HepG2 (cell line): ENCODE results near the gene GSTP1. TPM values are rescaled to one million over a fixed set of nuclear protein-coding genes. Genes with fewer than 3 reads are reported as not detected.
A peak's percentile ranks its signal among the peaks of the same experiment; 100 is the strongest.

ENCODE experiments used
- EHMT2 ChIP-seq: fragments of 200-600 bp; sonication (generic); IDR thresholded peaks from 2 replicates; pipeline ENCODE4 v1.7.0; 2017; ENCODE audit warnings: antibody characterized with exemption, low read depth, low read length, borderline replicate concordance
- GATAD1 ChIP-seq: IDR thresholded peaks from 2 replicates; pipeline ENCODE4 v1.6.1; 2016; ENCODE audit warnings: missing genetic modification reagents, missing compliant biosample characterization
- ISX ChIP-seq: sonication (generic); formaldehyde crosslinking; conservative IDR thresholded peaks from 2 replicates; pipeline ENCODE4 v1.5.0; 2020; ENCODE audit warnings: missing genetic modification reagents
- KDM5A ChIP-seq: fragments of 200-600 bp; sonication (generic); IDR thresholded peaks from 2 replicates; pipeline ENCODE4 v1.7.0; 2018; ENCODE audit warnings: antibody characterized with exemption, mild to moderate bottlenecking, low read length, borderline replicate concordance
- LCORL ChIP-seq, 2 experiments: fragments of 450-650 bp in 1 of 2; sonication (generic) in 1 of 2; formaldehyde crosslinking in 1 of 2; IDR thresholded peaks; 2 replicates each; pipeline versions ENCODE4 v1.5.0 to v1.6.1; 2017 to 2020; ENCODE audit warnings: antibody characterized with exemption in 1 of 2, missing genetic modification reagents in 1 of 2
- MYNN ChIP-seq: sonication (generic); formaldehyde crosslinking; IDR thresholded peaks from 2 replicates; pipeline ENCODE4 v1.4.0; 2020; ENCODE audit warnings: mild to moderate bottlenecking, low read depth, missing genetic modification reagents
- NAIF1 ChIP-seq: sonication (generic); formaldehyde crosslinking; IDR thresholded peaks from 2 replicates; pipeline ENCODE4 v1.5.0; 2020; ENCODE audit warnings: mild to moderate bottlenecking, missing genetic modification reagents, borderline replicate concordance
- NR2F6 ChIP-seq, 2 experiments: IDR thresholded peaks; 2 replicates each; pipeline ENCODE4 v1.6.1; 2016; ENCODE audit warnings: antibody characterized with exemption in 1 of 2, mild to moderate bottlenecking in 1 of 2
- STAG1 ChIP-seq: sonication (generic); formaldehyde crosslinking; IDR thresholded peaks from 2 replicates; pipeline ENCODE4 v1.4.0; 2020; ENCODE audit warnings: missing genetic modification reagents
- ZFP62 ChIP-seq: sonication (generic); formaldehyde crosslinking; IDR thresholded peaks from 2 replicates; pipeline ENCODE4 v1.4.0; 2020; ENCODE audit warnings: missing genetic modification reagents
- ZNF143 ChIP-seq: sonication (generic); formaldehyde crosslinking; IDR thresholded peaks from 2 replicates; pipeline ENCODE4 v1.4.0; 2020; ENCODE audit warnings: missing genetic modification reagents
- ZNF160 ChIP-seq: sonication (generic); formaldehyde crosslinking; IDR thresholded peaks from 2 replicates; pipeline ENCODE4 v1.8.0; 2022; ENCODE audit warnings: mild to moderate bottlenecking, inconsistent platforms, missing genetic modification reagents
- ZNF44 ChIP-seq: sonication (generic); formaldehyde crosslinking; IDR thresholded peaks from 2 replicates; pipeline ENCODE4 v1.5.1; 2020; ENCODE audit warnings: mild to moderate bottlenecking, missing genetic modification reagents
- ZNF747 ChIP-seq: sonication (generic); formaldehyde crosslinking; IDR thresholded peaks from 2 replicates; pipeline ENCODE4 v1.8.1; 2023; ENCODE audit warnings: missing genetic modification reagents, mild to moderate bottlenecking, borderline replicate concordance
- ZNF788 ChIP-seq: sonication (generic); formaldehyde crosslinking; IDR thresholded peaks from 2 replicates; pipeline ENCODE4 v1.5.0; 2020; ENCODE audit warnings: mild to moderate bottlenecking, missing genetic modification reagents, borderline replicate concordance
- polyA plus RNA-seq, 8 experiments: library from polyadenylated mRNA; depleted of rRNA in 3 of 8; stranded (reverse) in 7 of 8; unstranded in 1 of 8; fragments of >200 nt; fragmentation: Illumina TruSeq in 4 of 8; extraction: Trizol in 4 of 8; gene quantifications; 2 replicates each; pipeline versions ENCODE4 v1.2.1 to v1.2.3, GENCODE V29; 2011 to 2016; ENCODE audit warnings: low read depth in 4 of 8, missing spikeins in 1 of 8, mixed read lengths in 1 of 8; ENCODE audit not compliant: insufficient read depth in 1 of 8
- total RNA-seq, 5 experiments: library from RNA; depleted of rRNA; stranded (reverse); fragments of >200 nt; fragmentation: Illumina TruSeq; extraction: Trizol; gene quantifications; 2 replicates each; pipeline ENCODE4 v1.2.3, GENCODE V29; 2016; ENCODE audit warnings: low read depth in 1 of 5
- TF ChIP-seq, protein P1 (sequence below), 2 experiments: sonication (generic) in 1 of 2; formaldehyde crosslinking in 1 of 2; IDR thresholded peaks; 2 replicates each; pipeline versions ENCODE4 v1.6.1 to v1.9.0; 2014 to 2022; ENCODE audit warnings: antibody characterized with exemption in 1 of 2, borderline replicate concordance in 1 of 2, inconsistent platforms in 1 of 2, low read depth in 1 of 2, missing genetic modification reagents in 1 of 2
- TF ChIP-seq, protein P2 (sequence below): fragments of 450-650 bp; IDR thresholded peaks from 2 replicates; pipeline ENCODE4 v1.6.1; 2017; ENCODE audit warnings: mild to moderate bottlenecking
- TF ChIP-seq, protein P3 (sequence below): sonication (generic); formaldehyde crosslinking; IDR thresholded peaks from 2 replicates; pipeline ENCODE4 v1.8.0; 2022; ENCODE audit warnings: missing genetic modification reagents, low read depth, mild to moderate bottlenecking, borderline replicate concordance

The GSTP1 gene
- total and polyA plus RNA-seq, 2 of the 13 experiments (the other 11 are each of a cell fraction or from before 2014, with no cell fraction given): not detected

DNA sequence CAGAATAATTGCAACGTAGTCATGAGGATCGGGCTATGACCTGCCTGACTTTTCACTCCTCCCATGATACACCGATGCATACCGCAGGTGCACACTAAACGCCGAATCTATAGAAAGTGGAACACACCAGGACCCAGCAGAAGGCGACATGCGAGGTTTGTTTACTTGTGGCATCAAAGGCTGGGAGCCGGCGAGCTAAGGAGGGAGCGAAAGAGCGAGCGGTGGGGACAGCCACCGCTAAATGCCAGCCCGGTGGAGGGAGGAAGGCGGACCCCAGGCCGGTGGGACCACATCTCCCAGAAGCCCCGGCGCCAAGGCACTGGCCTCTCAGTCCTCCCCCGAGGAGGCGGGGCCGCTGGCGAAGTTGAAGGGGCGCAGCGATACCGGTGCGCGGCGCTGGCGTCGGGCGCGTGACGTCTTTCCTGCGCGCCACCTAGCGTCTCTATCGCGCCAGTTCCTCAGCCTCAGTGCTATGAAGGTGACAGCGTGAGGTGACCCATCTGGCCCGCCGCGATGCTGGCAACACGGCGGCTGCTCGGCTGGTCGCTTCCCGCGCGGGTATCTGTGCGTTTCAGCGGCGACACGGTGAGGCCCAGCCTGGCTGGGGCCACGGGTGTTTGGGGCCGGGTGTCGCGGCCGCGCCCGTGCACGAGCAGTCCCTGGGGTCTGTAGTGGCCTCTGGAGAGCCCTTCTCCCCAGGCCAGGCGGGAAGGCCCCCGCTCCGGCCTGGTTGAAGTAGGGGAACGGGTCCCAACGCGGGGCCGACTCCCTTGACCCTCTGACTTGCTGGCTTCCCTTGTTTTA, 23.1 kb downstream of the GSTP1 start, which contains the start of gene NDUFV1 (continued):
- TF ChIP-seq, protein P1, sequence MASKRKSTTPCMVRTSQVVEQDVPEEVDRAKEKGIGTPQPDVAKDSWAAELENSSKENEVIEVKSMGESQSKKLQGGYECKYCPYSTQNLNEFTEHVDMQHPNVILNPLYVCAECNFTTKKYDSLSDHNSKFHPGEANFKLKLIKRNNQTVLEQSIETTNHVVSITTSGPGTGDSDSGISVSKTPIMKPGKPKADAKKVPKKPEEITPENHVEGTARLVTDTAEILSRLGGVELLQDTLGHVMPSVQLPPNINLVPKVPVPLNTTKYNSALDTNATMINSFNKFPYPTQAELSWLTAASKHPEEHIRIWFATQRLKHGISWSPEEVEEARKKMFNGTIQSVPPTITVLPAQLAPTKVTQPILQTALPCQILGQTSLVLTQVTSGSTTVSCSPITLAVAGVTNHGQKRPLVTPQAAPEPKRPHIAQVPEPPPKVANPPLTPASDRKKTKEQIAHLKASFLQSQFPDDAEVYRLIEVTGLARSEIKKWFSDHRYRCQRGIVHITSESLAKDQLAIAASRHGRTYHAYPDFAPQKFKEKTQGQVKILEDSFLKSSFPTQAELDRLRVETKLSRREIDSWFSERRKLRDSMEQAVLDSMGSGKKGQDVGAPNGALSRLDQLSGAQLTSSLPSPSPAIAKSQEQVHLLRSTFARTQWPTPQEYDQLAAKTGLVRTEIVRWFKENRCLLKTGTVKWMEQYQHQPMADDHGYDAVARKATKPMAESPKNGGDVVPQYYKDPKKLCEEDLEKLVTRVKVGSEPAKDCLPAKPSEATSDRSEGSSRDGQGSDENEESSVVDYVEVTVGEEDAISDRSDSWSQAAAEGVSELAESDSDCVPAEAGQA (IDR thresholded peaks at IDR 0.05; ENCODE audit: low read depth): peak; percentile 91
- TF ChIP-seq, protein P1 (CRISPR knock-in tag; IDR thresholded peaks at IDR 0.05; ENCODE audit: borderline replicate concordance): no peak
- TF ChIP-seq ZNF44 (CRISPR knock-in tag): no peak
- peak; percentile 99 for TF ChIP-seq GATAD1 (CRISPR knock-in tag)
- TF ChIP-seq, protein P2, sequence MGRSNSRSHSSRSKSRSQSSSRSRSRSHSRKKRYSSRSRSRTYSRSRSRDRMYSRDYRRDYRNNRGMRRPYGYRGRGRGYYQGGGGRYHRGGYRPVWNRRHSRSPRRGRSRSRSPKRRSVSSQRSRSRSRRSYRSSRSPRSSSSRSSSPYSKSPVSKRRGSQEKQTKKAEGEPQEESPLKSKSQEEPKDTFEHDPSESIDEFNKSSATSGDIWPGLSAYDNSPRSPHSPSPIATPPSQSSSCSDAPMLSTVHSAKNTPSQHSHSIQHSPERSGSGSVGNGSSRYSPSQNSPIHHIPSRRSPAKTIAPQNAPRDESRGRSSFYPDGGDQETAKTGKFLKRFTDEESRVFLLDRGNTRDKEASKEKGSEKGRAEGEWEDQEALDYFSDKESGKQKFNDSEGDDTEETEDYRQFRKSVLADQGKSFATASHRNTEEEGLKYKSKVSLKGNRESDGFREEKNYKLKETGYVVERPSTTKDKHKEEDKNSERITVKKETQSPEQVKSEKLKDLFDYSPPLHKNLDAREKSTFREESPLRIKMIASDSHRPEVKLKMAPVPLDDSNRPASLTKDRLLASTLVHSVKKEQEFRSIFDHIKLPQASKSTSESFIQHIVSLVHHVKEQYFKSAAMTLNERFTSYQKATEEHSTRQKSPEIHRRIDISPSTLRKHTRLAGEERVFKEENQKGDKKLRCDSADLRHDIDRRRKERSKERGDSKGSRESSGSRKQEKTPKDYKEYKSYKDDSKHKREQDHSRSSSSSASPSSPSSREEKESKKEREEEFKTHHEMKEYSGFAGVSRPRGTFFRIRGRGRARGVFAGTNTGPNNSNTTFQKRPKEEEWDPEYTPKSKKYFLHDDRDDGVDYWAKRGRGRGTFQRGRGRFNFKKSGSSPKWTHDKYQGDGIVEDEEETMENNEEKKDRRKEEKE: no peak
- TF ChIP-seq MYNN (CRISPR knock-in tag): no peak
- no peak for TF ChIP-seq ZNF160 (CRISPR knock-in tag)
- TF ChIP-seq ZNF143 (CRISPR knock-in tag): peak; percentile 94
- peak; percentile 93; the same call in 1 of the 2 replicates for TF ChIP-seq ZNF788 (CRISPR knock-in tag)
- TF ChIP-seq KDM5A: peak; percentile 67
- TF ChIP-seq ZNF747: peak; percentile 83; the same call in 1 of the 2 replicates
- TF ChIP-seq EHMT2: no peak
- TF ChIP-seq, protein P3, sequence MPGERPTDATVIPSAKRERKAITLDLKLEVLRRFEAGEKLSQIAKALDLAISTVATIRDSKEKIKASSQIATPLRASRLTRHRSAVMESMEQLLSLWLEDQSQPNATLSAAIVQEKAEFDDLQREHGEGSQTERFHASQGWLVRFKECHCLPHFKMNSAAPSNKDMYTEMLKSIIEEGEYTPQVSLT (CRISPR knock-in tag): no peak
- no peak for TF ChIP-seq LCORL (IDR thresholded peaks at IDR 0.05)
- peak; percentile 60; the same call in 1 of the 2 replicates for TF ChIP-seq LCORL (CRISPR knock-in tag; IDR thresholded peaks at IDR 0.05)
- TF ChIP-seq STAG1 (CRISPR knock-in tag): peak; percentile 67
- TF ChIP-seq ZFP62 (CRISPR knock-in tag): no peak
- TF ChIP-seq NAIF1: no peak
- TF ChIP-seq NR2F6 (IDR thresholded peaks at IDR 0.05): no peak
- peak; percentile 66; the same call in 1 of the 2 replicates for TF ChIP-seq NR2F6 (CRISPR knock-in tag; IDR thresholded peaks at IDR 0.05)
- no peak for TF ChIP-seq ISX
